IPS-NIHi11 (cell line): Measurements from ENCODE around the gene DOK6.
"Not testable (repeated sequence)": the region's sequence is repeated elsewhere in the genome, so short reads cannot be mapped to it uniquely, and the experiment has no call there.

ENCODE experiments used
- DNase-seq: peaks from one replicate; pipeline ENCODE4 v3.0.0; 2012; ENCODE audit warnings: mixed read lengths, low spot score

The DOK6 gene

DNA sequence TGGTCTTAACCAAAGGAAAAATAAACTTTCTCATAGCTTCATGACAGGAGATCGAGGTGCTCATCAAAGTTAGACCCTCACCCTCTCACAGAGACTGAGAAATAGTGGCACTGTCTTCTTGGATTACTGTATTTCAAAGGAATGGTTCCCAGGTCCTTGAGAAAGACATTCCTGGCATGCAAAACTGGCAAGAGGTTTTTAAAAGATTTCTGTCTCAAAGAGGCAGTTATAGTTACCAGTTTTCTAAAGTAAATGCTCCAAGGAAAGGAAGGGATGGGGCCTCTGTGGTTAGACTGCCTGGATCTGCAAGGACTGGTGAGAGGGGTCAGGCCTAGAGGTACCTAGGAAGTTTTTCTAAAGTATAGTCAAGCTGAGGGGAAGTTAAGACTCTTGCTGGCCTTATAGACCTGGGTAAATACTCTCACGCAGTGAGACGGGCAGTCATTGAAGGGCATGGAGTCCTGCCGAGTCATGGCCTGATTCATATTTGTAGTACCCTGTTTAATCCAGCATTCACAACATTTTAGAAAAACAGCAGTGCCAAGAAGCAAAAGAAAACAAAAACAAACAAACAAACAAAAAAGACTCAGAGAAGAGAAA, 226.1 kb downstream of the DOK6 start:
- no peak for DNase-seq

DNA sequence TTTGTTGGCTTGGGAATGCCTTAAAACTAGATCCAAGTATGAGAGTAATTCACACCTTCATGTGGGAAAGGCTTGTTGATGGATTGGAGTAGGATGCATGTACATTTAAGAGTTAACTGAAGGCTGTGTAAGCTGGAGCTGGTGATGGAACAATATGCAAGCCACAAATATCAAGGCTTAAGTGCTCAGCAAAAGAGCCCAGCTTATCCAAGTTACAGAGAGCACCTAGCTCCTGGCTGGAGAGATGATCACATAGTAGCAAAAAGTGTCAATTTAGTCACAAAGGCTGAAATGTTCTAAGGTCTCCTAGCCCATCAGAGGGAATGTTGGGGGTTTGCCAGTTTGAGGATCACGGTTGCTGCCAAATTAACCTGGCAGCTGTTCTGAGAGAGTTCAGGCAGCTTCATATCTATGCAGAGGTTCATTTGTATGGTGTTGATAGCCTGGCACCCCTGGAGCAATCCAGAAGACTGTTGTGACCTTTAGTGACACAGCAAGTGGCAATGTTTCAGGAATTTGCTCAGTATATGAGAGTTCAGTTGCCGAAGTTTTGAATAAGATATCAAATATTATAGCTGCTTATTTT, 228.2 kb downstream of the DOK6 start:
- DNase-seq: no peak

DNA sequence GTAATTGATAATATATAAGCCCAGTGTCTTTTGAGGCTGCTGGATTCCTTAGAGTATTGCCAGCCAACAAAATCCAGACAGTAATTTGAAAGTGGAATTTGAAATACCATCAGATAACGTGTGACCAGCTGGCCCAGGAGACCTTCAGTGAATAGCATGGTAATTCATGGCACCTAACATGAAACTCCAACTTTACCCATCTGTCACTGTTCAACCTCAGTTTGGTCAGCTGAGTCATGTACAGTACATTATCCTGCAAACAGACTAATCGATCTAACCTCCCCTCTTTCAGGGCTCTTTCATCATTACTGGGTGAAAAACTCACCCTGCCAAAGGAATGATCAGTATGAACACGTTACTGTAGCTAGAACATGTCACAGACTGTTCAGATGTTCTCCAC, 230.6 kb downstream of the DOK6 start:
- no peak for DNase-seq

DNA sequence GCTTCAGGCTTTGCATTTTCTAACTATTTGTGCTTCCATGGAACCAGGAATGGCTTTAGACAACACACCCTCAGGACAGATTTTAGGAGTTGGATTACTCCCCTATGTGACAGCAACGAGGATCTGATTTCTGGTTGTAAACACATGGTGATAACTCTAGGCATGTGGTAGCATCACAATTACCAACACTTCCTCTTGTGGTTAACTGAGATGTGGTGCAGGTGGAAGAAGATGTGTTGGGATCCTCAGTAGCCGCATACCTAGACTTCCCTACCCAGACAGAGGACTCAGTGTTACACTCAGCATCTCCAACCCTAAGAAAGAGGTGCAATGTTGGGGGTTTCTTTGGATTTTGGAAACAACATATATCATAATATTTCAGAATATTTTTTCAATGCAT, 234.8 kb downstream of the DOK6 start:
- no peak for DNase-seq

DNA sequence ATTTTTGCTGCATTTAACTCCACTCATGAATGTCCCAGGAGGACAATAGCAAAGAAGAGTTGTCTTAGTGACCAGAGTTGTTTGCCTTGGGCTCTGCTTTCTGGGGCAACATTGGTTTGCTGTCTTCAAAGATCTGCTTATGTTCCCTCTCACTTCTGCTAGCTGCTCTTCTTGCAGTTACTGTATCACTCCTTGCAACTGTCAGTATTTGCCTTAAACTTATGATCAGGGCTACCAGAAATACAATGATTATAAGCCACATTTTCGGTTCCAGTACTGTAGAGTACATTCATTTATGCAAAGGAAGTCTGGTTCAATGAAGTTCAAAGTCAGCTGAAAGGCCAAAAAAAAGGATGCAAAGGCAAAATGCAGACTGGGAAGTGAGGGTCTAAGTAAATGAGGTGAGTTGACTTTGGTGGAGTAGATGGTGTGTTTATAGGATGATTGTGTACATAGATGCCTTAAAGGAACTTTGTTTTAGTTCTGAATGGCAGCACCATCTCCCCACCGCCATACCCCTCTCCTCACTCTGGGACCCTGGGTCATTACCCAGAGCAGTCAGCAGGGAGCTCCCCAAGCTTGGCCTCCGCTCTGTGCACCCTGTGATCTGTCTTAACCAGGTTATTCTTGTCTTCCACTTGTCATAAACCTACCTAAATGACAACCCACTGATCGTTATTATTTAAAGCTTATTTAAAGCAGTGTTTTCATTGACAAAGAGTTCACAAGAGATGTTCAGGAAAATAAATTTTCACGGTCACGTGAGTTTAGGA, 236.0 kb downstream of the DOK6 start:
- peak; percentile 22 for DNase-seq

DNA sequence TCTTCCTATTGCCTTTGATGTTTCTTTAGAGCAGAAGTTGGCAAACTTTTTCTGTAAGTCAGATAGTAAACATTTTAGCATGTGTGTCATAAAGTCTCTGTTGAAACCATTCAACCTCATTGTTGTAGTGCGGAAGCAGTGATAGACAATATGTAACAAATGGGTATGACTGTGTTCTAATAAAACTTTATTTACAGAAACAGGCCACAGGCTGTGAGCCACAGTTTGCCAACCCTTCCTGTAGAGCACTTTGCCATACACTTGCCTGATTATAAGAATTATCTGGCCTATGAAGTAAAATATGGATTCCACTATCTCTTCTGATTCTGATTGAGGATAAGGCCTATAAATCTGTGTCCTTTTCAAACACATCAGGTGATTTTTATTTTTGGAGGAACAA, 237.4 kb downstream of the DOK6 start:
- no peak for DNase-seq

DNA sequence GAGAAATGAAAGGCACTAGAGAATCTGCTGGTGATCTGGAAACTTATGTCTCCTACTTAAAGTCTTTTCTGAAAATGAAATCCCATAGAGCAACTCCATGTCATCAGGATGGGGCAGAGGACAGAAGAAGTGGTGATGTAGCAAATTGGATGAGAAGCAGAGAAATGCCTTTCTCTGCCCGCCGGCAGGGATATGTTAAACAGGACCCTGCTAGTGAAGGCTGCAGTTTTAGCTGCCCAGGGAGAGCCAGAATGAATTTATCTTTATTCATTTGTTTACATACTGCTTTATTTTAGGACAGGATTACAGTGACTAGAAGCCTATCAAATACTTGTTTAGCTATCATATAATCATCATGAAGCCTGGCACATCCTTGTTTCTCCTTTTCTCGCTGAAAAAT, 247.0 kb downstream of the DOK6 start:
- no peak for DNase-seq

DNA sequence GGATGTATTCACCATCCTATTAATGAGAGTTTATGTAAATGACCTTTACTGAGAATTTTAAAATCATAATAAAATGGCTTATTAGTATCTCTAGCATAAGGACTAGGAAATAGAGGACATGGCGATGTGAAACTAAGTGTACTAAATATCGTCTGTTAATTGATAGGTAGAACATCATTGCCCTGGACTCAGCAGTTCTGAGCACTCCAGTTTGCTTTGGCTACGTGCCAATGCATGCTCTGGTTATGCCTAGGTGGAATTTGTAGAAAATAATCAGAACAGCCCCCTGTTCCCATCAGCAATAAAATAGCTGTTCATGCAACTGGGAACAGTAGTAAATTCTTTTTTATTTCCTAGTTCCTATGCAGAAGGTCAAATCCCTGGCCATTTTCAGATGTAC, 247.8 kb downstream of the DOK6 start:
- DNase-seq: no peak

DNA sequence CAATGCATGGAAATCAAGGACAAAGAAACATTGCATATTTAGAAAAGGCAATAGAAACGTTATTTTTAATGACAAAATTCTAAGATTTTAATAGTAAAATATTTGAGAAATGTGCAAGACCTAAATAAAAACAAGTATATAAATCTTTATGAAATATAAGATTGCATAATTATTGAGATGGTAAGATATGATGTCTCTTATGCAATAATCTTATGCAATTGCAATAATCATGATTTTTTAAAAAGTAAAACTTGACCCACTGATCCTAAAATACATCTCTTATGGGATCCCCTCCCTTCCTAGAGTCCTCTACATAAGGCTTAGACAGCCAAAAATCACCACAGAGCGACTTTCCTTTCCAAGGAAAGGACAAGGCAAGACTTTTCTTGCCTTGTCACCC, 249.0 kb downstream of the DOK6 start:
- DNase-seq: no peak

DNA sequence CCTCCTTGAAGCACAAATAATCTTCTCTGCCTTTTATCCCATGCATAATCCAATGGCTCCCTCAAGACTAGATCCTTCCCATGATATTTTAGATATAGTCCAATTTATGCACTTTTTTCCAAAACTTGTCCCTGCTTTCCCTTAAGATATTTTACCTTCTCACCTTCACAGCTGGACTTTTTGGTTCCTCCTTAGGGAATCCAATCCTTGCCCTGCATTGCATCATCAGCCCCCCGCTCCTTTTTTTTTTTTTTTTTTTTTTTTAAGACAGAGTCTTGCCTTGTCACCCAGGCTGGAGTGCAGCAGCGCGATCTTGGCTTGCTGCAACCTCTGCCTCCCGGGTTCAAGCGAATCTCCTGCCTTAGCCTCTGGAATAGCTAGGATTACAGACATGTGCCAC, 250.6 kb downstream of the DOK6 start:
- no peak for DNase-seq

DNA sequence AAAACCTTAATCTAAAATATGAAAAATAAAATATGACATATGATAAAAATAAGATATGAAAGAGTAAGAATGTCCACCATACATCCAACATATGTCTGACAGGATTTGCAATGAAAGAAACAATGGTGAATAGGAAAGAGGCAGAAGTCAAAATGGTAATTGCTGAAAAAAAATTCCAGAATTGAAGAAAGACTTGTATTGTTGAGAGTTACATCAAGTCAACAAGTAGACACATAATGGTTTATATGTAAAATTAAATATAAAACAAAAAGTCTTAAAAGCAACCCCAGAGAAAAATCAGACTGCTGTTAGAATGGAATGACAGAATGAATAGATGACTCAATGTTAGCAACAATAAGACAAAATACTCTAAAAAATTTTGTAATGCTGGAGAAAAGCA, 255.1 kb downstream of the DOK6 start:
- no peak for DNase-seq

DNA sequence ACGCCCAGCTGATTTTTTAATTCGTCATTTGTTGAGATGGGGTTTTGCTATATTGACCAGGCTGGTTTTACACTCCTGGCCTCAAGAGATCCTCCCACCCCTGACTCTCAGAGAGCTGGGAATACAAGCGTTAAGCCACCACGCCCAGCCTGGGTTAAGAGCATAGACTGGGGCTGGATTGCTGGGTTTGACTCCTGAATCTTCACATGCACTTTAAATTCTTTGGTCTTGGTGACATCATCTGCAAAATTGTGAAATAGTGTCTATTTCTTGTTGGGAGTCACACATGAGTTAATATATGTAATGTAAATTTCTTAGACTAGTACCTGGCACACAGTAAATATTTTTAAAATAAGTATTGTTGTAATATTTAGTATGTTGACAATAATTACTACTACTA, 257.4 kb downstream of the DOK6 start:
- DNase-seq: no peak

DNA sequence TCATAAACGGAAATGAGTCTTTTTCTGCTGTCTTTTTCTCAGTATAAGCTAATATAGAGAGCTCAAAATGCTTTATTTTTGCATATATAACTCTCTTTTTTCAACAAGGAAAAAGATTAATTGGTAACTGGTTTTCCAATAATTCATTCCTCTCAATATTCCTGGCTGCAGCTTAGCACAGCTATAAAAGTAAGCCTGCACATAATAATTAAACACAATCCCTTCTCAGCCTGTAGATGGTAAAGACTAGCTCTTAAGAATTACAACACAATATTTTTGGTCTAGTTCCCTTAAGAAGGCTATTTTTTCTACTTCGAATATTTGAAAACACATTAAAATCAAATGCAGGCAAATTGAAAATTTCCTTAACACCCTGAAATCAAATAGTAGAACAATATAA, 258.0 kb downstream of the DOK6 start:
- no peak for DNase-seq

DNA sequence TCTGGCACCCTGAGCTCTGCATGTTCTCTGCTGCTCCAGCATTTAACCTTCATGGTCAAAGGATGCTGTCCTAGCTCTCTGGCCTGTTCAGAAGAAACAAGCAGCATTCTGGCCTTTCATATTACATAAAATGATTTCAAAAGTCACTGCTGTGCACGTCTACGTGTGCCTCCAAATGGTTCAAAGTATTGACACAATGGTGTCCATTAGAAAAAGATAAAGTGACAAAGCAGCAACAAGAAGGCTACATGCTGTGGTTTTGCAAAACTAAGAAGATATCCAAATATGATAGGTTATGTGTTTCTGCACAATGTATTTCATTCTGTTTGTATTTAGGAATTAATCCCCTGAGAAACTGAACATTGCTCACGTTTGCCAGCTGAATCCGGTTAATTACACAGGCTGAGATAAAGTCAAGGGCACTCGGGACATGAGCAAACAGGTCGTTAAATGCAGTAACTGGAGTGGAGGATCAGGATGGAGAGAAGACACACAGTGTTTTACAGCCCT, 258.5 kb downstream of the DOK6 start:
- DNase-seq: no peak

DNA sequence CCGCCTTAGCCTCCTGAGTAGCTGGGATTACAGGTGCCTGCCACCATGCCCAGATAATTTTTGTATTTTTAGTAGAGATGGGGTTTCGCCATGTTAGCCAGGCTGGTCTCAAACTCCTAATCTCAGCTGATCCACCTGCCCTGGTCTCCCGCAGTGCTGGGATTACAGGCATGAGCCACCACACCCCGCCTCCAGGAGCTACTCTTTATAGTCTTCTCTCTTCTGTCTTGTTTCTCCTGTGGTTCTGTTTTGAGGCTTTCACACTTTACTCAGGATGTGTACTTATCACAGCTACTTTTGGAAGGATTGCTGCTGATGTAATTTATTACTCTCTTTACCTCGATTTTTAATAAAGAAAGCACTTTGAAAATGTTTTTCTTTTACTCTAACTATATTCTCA, 261.4 kb downstream of the DOK6 start:
- DNase-seq: not testable (repeated sequence)

DNA sequence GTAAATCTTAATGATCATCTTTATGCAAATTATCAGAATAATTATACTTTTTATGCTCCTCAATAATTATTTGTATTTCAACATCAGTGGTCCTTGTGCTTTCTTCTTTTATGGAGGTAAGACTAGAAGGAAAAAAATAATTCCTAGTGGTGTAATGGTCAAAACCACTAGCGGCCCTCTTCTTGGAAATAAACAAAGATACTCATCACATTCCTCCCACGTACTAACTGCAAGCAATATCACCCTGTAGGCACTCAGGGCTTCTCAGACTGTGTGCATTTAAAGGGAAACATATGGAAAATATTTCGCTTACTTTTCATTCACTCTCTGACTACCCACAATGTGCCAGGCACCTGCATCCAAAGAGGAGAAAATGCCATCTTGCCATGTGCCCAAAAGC, 263.7 kb downstream of the DOK6 start:
- DNase-seq: no peak

DNA sequence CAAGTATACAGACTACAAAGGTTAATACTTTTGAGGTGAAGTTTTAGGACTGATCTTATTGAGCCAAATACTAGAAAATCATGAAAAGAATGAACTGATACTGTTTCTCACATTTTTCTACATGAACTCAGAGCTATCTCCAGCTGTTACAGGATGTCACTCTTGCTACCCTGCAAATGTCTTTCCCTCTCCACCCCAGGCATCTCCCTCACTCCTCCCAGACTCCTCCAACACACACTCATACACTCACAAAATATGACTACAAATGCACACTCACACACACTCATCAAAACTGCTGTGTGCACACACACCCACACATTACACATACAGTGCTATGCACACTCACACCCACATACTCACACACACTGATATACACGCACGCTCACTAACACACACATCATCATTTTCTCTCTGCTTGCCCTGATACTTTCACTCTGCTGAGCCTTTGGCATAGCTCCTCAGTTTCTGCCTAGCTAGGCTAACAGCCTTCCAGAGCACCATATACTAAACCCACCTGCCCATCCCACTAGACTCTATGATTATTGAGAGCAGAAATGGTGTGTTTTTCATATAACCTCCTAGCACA, 273.7 kb downstream of the DOK6 start:
- no peak for DNase-seq

DNA sequence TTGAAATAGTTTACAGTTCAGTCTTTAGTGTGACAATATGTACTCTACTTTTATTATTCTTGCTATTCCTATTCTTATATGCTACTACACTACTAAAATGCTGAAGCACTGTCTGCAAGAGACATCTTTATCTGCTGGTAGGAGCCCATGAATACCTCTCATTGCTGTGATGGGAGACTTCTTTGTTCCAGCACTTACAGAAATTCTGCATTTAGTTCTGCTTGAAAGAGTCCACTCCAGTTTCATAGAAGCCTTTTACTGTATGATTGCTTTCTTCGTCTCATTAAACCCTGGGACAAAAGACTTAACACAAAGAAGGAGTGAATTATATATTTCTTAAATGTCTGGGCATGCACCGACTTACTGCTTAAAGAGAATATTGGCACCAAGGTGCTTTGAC, 274.3 kb downstream of the DOK6 start:
- DNase-seq: no peak

DNA sequence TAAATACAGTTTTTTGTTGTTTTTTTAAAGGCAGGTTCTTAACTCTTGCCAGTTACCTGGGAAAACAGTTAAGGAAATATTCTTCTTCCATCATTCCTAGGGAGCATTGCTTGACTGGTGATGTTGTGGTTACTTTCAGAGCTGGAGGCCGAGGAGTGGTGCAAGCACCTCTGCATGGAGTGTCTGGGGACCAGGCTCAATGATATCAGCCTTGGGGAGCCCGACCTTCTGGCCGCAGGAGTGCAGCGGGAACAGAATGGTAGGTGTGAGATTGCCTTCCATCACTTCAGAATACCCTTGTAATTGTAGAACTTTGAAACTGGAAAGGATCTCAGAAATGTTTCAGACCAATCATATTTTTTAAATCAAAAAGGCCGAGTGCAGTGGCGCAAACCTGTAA, 276.9 kb downstream of the DOK6 start:
- DNase-seq: no peak

DNA sequence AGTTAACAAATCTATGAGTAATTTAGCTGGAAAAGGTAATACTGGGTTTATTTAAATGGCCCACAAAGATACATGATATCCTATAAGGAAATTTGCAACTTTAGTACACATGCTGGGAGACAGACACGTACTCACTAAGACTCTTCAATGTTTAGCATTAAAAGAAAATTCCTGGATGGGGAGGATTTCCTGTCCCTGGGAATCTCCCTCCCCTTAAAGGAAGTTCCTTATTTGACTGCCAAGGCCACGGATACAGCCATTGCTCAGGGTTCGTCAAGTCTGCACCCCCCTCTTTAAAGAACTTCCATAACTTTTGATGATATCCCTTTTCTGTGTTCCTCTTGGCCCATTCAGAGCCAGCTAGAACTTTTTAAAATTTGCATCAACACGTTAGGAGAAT, 279.4 kb downstream of the DOK6 start:
- DNase-seq: no peak

DNA sequence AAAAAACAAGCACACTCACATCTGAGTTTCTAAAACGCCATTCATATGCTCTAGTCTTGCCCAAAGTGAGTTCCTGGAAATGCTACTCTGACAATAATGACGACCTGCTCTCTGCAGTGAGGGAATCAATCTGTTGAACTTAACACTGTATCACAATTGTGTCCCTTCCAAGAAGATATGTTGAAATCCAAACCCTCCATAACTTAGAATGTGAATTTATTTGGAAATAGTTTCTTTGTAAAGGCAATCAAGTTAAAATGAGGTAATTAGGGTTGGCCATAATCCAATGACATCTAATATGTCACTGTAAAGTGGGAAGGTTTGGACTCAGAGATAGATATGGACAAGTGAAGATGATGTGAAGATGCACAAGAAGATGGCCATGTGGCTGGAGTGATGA, 282.5 kb downstream of the DOK6 start:
- DNase-seq: no peak

DNA sequence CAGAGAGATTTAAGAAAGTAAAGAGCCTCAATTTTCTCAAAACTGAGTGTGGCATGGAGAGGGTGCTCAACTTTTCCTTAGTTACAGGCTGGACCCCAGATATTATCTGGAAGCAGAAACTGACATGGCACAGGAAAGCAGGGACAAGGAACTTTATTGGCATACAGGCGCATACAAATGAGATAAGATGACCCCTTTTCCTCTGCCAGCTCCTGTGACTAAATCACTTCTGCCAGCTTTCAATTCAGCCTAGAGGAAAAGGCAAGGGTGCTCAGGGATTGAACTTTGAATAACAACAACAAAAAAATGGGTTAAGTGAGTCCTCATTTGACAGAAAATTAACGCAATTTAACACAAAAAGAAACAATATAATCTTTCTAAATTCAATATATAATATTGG, 284.1 kb downstream of the DOK6 start:
- DNase-seq: no peak

DNA sequence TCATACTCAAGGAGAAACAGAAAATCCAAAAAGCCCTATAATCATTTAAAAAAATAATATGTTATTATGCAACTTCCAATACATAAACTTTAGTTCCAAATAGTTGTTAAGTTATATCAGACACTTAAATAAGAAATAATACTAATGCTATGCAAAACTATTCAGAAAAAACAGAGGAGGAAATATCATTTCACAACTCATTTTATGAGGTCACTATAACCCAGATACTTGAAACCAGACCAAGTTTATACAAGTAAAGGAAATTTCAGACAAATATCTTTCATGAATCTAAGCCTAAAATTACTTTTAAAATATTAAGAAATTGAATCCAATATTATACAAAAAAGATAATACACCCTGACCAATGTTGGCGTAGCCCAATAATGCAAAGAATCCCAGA, 286.2 kb downstream of the DOK6 start:
- no peak for DNase-seq
